ENCODE measurements around the gene ZNF764. TPM values are rescaled to one million over a fixed set of nuclear protein-coding genes. Genes with fewer than 3 reads are reported as not detected.

The ZNF764 gene
- total RNA-seq, 4 donors from 2014 or later = 3.7 to 5.5 (median 4.9) TPM

- Histone ChIP-seq H3K4me1 (no peaks in the 10 kb centered on the region), H3K27me3 (no peaks in the 10 kb centered on the region), H3K36me3 (no peaks in the 10 kb centered on the region), H3K27ac (no peak overlapping the region), H3K4me3 (no peak overlapping the region), H3K9me3 (no peaks in the 10 kb centered on the region)
- DNase-seq = no peak
- no peak for ATAC-seq
- TF ChIP-seq CTCF (IDR thresholded peaks at IDR 0.05 in 4 of 5, conservative IDR thresholded peaks at IDR 0.05 in 1 of 5) = no peak
- no peak for TF ChIP-seq POLR2A (IDR thresholded peaks at IDR 0.05)
- in situ Hi-C loops (cut with MboI; ENCODE audit: low sequenced_read_pairs in 4 of 4) (loop anchor here in 1 of 4 donors (10.0 kb wide), 1 partner anchor 47 kb away; no protein-coding TSS in a partner anchor), intact Hi-C loops (cut with DNase I; ENCODE audit: low total_unique reads) (no loop called here)
These were observed 46.7 kb downstream of the ZNF764 start for GRCh38 chr16:30511509-30511908.

GRCh38 chr16:30510376-30510938, 47.7 kb downstream of the ZNF764 start:
- TF ChIP-seq POLR2A (IDR thresholded peaks at IDR 0.05) (no peak), CTCF (IDR thresholded peaks at IDR 0.05 in 4 of 5, conservative IDR thresholded peaks at IDR 0.05 in 1 of 5) (no peak)
- Histone ChIP-seq H3K27ac (no peak overlapping the region), H3K4me1 (no peaks in the 10 kb centered on the region), H3K27me3 (no peaks in the 10 kb centered on the region), H3K36me3 (no peaks in the 10 kb centered on the region), H3K4me3 (no peak overlapping the region), H3K9me3 (no peaks in the 10 kb centered on the region)
- intact Hi-C loops (cut with DNase I; ENCODE audit: low total_unique reads) (no loop called here), in situ Hi-C loops (cut with MboI; ENCODE audit: low sequenced_read_pairs in 4 of 4) (loop anchor here in 1 of 4 donors (10.0 kb wide), 1 partner anchor 46 kb away; no protein-coding TSS in a partner anchor)
- ATAC-seq (no peak), DNase-seq (no peak)

GRCh38 chr16:30509081-30509765, 49.0 kb downstream of the ZNF764 start:
- no peaks in the 10 kb centered on the region for H3K9me3 ChIP-seq
- H3K4me1 ChIP-seq = no peaks in the 10 kb centered on the region
- no peak for ATAC-seq
- no peaks in the 10 kb centered on the region for H3K36me3 ChIP-seq
- no peaks in the 10 kb centered on the region for H3K27me3 ChIP-seq
- DNase-seq = no peak
- intact Hi-C loops (cut with DNase I; ENCODE audit: low total_unique reads) = no loop called here
- H3K27ac ChIP-seq = no peak overlapping the region
- in situ Hi-C loops (cut with MboI; ENCODE audit: low sequenced_read_pairs in 4 of 4) = no loop called here
- no peak overlapping the region for H3K4me3 ChIP-seq
- TF ChIP-seq CTCF (IDR thresholded peaks at IDR 0.05 in 4 of 5, conservative IDR thresholded peaks at IDR 0.05 in 1 of 5) (no peak), POLR2A (IDR thresholded peaks at IDR 0.05) (no peak)

Small RNAs within 50 kb of the gene (microRNA-seq; reads per million reads assigned to microRNA genes)
- 0 reads per million in 2 donors for gene MIR4518 (ENCODE audit: borderline replicate concordance in 2 of 2)

Other genes with a start within 250 kb of the ZNF764 start
- 10 to 100 TPM; 33.4 to 53.8 (median 40.9) TPM for gene CD2BP2, start 203.1 kb downstream of the ZNF764 start, total RNA-seq
- gene TBC1D10B, start 187.9 kb downstream of the ZNF764 start, total RNA-seq = 10 to 100 TPM; 35.3 to 52.6 (median 43.6) TPM
- gene MYL11, start 183.6 kb downstream of the ZNF764 start, total RNA-seq = 1,000 to 10,000 TPM; 1,053 to 4,879 (median 1,942) TPM
- under 1 TPM in 1 of 4 donors, not detected in 3; 0.65 TPM for gene SEPTIN1, start 175.8 kb downstream of the ZNF764 start, total RNA-seq
- 10 to 100 TPM in 2 of 4 donors, 1 to 10 TPM in 2; 4.4 to 12.7 (median 8.7) TPM for gene ZNF48, start 163.0 kb downstream of the ZNF764 start, total RNA-seq
- 10 to 100 TPM; 16.7 to 34.1 (median 24.7) TPM for gene ZNF771, start 150.8 kb downstream of the ZNF764 start, total RNA-seq
- 10 to 100 TPM; 11.8 to 32.6 (median 17.8) TPM for gene DCTPP1, start 128.3 kb downstream of the ZNF764 start, total RNA-seq
- 10 to 100 TPM; 23.7 to 29.5 (median 27.4) TPM for gene SEPHS2, start 112.5 kb downstream of the ZNF764 start, total RNA-seq
- 1 to 10 TPM in 1 of 4 donors, under 1 TPM in 2, not detected in 1; 0.16 to 1.9 (median 0.86) TPM for gene ITGAL, start 85.6 kb downstream of the ZNF764 start, total RNA-seq
- 100 to 1,000 TPM in 1 of 4 donors, 10 to 100 TPM in 3; 39.8 to 118 (median 69.8) TPM for gene ZNF768, start 31.8 kb downstream of the ZNF764 start, total RNA-seq
- 10 to 100 TPM in 3 of 4 donors, 1 to 10 TPM in 1; 8.6 to 17.5 (median 13.1) TPM for gene ZNF747, start 23.5 kb downstream of the ZNF764 start, total RNA-seq
- gene ZNF688, start 13.3 kb upstream of the ZNF764 start, total RNA-seq = 10 to 100 TPM; 11.0 to 38.2 (median 18.5) TPM
- gene ZNF785, start 27.3 kb upstream of the ZNF764 start, total RNA-seq = 1 to 10 TPM in 2 of 4 donors, under 1 TPM in 2; 0.70 to 3.2 (median 1.0) TPM
- gene ZNF689, start 52.0 kb upstream of the ZNF764 start, total RNA-seq = 1 to 10 TPM; 2.9 to 6.3 (median 6.1) TPM
- 10 to 100 TPM in 3 of 4 donors, 1 to 10 TPM in 1; 8.8 to 28.4 (median 17.8) TPM for gene PRR14, start 92.6 kb upstream of the ZNF764 start, total RNA-seq
- gene FBRS, start 100.1 kb upstream of the ZNF764 start, total RNA-seq = 10 to 100 TPM; 22.0 to 34.8 (median 28.0) TPM
- 10 to 100 TPM; 15.3 to 25.5 (median 21.9) TPM for gene SRCAP, start 140.8 kb upstream of the ZNF764 start, total RNA-seq
- gene PHKG2, start 190.1 kb upstream of the ZNF764 start, total RNA-seq = 10 to 100 TPM in 3 of 4 donors, 1 to 10 TPM in 1; 8.8 to 30.0 (median 21.6) TPM
- gene CFAP119, start 203.7 kb upstream of the ZNF764 start, total RNA-seq = 1 to 10 TPM in 2 of 4 donors, under 1 TPM in 1, not detected in 1; 0.73 to 5.8 (median 1.7) TPM
- gene RNF40, start 203.9 kb upstream of the ZNF764 start, total RNA-seq = 10 to 100 TPM; 42.8 to 90.0 (median 57.0) TPM
- 10 to 100 TPM in 2 of 4 donors, 1 to 10 TPM in 2; 9.1 to 12.7 (median 10.3) TPM for gene ZNF629, start 228.8 kb upstream of the ZNF764 start, total RNA-seq

All from gastrocnemius medialis (tissue), 4 donors.